ENCODE data around the gene CDHR1. TPM values are rescaled to one million over a fixed set of nuclear protein-coding genes. Genes with fewer than 3 reads are reported as not detected.

Gene CDHR1
- total and polyA plus RNA-seq, 10 of the 15 experiments (the other 5 are each of a cell fraction or from before 2014, with no cell fraction given) = 0.17 to 3.0 (median 0.34) TPM

DNA sequence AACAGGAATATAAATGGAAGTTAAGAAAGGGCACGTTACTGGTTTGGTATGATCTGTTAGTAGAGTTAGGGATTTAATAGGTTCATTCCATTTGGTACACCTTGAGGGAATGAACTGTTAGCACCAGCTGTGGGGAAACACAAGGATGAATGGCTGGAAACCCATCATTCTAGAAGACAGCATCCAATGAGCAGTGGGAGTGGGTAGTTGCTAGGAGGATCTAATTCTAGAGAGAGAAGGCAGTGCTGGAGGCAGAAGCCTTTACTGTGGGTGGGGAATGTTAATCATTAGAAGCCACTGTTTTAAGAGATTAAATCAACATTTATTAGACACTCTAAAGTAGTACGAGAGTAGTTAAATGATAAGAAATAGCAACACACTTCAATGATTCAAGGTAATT lies 36.3 kb upstream of the CDHR1 start:
- DNase-seq (ENCODE audit: low read depth, low spot score) = no peak
- Histone ChIP-seq H2AFZ (ENCODE audit: control insufficient read depth, low read depth, low read length) (no peak overlapping the region), H3K9ac (ENCODE audit: control insufficient read depth, insufficient read depth, low read length) (no peak overlapping the region), H3K36me3 (ENCODE audit: control insufficient read depth in 2 of 2, insufficient read depth in 2 of 2, low read length in 1 of 2) (peaks cover 0 to 16% of the 10 kb centered on the region in 2 experiments; a peak in 2 of 4 replicates), H3K4me2 (ENCODE audit: control insufficient read depth, insufficient read depth) (no peak overlapping the region), H3K79me2 (ENCODE audit: control insufficient read depth, insufficient read depth, low read length) (peaks cover 14% of the 10 kb centered on the region), H3K4me3 (no peak overlapping the region), H3K4me1 (ENCODE audit: control insufficient read depth, insufficient read depth, low read length) (peaks cover 7% of the 10 kb centered on the region), H4K20me1 (ENCODE audit: control insufficient read depth, insufficient read depth) (peaks cover 3% of the 10 kb centered on the region; the same call in 1 of the 2 replicates), H3K27me3 (replicated peaks in 1 of 2; ENCODE audit: control insufficient read depth in 2 of 2, insufficient read depth in 2 of 2, low read length in 1 of 2) (no peaks in the 10 kb centered on the region), H3K27ac (ENCODE audit: control insufficient read depth, insufficient read depth) (no peak overlapping the region), H3K9me3 (replicated peaks; ENCODE audit: control insufficient read depth, insufficient read depth, low read length) (no peaks in the 10 kb centered on the region)
- ATAC-seq = 0 out of 3 replicates have a peak, but pooled peaks have one; percentile 23
- intact Hi-C loops (cut with micrococcal nuclease; ENCODE audit: unreplicated experiment) = loop anchor here (10.0 kb wide), 1 partner anchor 377 kb away; no protein-coding TSS in a partner anchor
- ChIA-PET POLR2A (no interaction called here), RAD21 (ENCODE audit: unreplicated experiment) (interaction anchor here (1.0 to 1.2 kb wide), 2 partner anchors 10 to 46 kb away, joined by 3 read pairs; no protein-coding TSS in a partner anchor), SMC1A (ENCODE audit: uncharacterized antibody, unreplicated experiment) (interaction anchor here (1.5 to 4.5 kb wide), 3 partner anchors 9 to 44 kb away, joined by 3 to 21 read pairs (median 10); no protein-coding TSS in a partner anchor), CTCF (interaction anchor here (5.6 to 25.5 kb wide), 2 partner anchors 10 to 46 kb away, joined by 60 to 788 read pairs; partner anchors contain the start of gene CDHR1)
- TF ChIP-seq, protein P1, sequence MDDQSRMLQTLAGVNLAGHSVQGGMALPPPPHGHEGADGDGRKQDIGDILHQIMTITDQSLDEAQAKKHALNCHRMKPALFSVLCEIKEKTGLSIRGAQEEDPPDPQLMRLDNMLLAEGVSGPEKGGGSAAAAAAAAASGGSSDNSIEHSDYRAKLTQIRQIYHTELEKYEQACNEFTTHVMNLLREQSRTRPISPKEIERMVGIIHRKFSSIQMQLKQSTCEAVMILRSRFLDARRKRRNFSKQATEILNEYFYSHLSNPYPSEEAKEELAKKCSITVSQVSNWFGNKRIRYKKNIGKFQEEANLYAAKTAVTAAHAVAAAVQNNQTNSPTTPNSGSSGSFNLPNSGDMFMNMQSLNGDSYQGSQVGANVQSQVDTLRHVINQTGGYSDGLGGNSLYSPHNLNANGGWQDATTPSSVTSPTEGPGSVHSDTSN (IDR thresholded peaks at IDR 0.05; ENCODE audit: insufficient replicate concordance, low read depth, low read length) = peak; percentile 11
- TF ChIP-seq, protein P2, sequence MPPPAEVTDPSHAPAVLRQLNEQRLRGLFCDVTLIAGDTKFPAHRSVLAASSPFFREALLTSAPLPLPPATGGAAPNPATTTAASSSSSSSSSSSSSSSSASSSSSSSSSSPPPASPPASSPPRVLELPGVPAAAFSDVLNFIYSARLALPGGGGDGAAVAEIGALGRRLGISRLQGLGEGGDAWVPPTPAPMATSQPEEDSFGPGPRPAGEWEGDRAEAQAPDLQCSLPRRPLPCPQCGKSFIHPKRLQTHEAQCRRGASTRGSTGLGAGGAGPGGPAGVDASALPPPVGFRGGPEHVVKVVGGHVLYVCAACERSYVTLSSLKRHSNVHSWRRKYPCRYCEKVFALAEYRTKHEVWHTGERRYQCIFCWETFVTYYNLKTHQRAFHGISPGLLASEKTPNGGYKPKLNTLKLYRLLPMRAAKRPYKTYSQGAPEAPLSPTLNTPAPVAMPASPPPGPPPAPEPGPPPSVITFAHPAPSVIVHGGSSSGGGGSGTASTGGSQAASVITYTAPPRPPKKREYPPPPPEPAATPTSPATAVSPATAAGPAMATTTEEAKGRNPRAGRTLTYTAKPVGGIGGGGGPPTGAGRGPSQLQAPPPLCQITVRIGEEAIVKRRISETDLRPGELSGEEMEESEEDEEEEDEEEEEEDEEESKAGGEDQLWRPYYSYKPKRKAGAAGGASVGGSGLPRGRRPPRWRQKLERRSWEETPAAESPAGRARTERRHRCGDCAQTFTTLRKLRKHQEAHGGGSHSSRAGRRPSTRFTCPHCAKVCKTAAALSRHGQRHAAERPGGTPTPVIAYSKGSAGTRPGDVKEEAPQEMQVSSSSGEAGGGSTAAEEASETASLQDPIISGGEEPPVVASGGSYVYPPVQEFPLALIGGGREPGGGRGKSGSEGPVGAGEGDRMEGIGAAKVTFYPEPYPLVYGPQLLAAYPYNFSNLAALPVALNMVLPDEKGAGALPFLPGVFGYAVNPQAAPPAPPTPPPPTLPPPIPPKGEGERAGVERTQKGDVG (CRISPR knock-in tag; IDR thresholded peaks at IDR 0.05) = no peak
- TF ChIP-seq RFX5 (IDR thresholded peaks at IDR 0.05; ENCODE audit: low read depth, low read length) = peak; percentile 73
- TF ChIP-seq, protein P3, sequence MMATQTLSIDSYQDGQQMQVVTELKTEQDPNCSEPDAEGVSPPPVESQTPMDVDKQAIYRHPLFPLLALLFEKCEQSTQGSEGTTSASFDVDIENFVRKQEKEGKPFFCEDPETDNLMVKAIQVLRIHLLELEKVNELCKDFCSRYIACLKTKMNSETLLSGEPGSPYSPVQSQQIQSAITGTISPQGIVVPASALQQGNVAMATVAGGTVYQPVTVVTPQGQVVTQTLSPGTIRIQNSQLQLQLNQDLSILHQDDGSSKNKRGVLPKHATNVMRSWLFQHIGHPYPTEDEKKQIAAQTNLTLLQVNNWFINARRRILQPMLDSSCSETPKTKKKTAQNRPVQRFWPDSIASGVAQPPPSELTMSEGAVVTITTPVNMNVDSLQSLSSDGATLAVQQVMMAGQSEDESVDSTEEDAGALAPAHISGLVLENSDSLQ (IDR thresholded peaks at IDR 0.05) = peak; percentile 67
- in situ Hi-C loops (cut with MboI) = no loop called here
- 98% methylated on average over 2 of the region's 2 CpGs for WGBS (ENCODE audit: insufficient coverage, insufficient replicate concordance, low lambda C conversion rate, missing lambda C conversion rate)
- no peak for FAIRE-seq
- no TSS peak for BruUV-seq (replicated peaks)
